HG03025 (cell line): ENCODE results near the gene SNX22.
"Not testable (repeated sequence)": the region's sequence is repeated elsewhere in the genome, so short reads cannot be mapped to it uniquely, and the experiment has no call there.

Experiments
- ATAC-seq: cut with Tn5 transposase; IDR thresholded peaks from one replicate; pipeline ENCODE4 v1.9.1; 2021; ENCODE audit warnings: mild to moderate bottlenecking, moderate library complexity; ENCODE audit not compliant: unreplicated experiment, low FRiP score

The SNX22 gene

DNA sequence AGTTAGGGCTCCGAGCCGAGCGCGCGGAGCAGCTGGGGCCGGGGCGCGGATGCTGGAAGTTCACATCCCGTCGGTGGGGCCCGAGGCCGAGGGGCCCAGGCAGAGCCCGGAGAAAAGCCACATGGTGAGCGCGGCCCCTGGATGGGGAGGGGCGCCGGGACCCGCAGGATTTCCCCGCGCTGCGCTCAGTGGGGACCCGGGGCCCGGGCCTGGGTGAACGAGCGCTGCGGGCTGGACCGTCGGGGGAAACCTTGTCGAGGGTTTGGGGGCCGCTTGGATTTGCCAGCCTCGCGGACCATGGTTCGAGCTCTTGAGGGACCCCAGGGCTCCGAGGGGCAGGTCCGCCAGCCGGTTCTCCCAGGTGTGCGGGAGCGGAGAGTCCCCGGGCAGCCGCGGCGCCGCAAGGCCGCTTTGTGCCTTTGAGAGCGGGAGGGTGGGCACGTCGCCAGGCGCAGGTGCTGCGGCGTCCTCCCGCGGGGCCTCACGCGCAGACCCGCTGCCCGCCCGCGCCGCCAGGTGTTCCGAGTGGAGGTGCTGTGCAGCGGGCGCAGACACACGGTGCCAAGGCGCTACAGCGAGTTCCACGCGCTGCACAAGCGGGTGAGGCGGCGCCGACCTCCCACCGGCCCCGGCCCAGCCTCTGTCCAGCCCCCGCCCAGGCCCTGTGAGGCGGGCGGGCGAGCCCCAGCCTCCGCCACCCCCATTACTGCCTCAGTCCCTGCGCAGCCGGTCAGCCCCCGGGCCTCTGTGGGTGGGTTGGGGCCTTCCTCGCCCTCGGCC is at the start of gene SNX22:
SNX22 (plus strand) TSS at position 5 of the 780 bp plus-strand sequence; CDS start at position 50, 45 bp downstream.
- ATAC-seq: no peak

DNA sequence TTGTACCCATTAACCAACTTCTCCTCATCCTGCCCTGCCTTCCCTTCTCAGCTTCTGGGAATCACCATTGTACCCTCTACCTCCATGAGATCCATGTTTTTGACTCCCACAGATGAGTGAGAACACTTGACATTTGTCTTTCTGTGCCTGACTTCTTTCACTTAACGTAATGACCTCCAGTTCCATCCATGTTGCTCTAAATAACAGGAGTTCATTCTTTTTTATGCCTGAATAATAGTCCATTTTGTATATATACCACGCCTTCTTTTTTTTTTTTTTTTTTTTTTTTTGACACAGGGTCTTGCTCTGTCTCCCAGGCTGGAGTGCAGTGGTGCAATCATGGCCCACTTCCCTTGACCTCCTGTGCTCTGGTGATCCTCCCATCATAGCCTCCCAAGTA is 49.0 kb upstream of the SNX22 start:
- ATAC-seq: no peak

DNA sequence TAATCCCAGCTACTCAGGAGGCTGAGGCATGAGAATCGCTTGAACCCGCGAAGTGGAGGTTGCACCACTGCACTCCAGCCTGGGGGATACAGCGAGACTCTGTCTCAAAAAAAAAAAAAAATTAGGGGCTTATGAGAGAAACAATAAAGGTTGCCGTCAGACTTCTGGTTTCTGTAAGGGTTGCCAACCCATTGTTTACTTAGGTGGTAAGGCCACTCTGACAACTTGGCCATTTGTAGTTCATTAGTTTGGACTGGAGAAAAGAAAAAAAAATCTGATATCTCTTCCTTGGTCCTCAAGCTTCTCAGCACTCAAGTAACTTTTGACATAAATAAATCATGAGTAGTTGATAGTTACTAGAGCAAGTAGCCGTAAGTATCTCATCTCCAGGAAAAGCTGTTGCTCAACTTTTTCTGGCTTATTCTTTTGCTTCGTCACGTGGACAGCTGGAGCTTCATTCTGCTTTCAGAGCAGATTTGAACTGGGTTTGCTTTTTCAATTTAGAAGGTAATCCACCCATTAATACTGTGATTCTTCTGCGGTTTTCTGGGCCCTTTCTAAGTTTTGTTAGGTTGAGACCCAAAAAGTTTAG is 46.3 kb upstream of the SNX22 start:
- no peak for ATAC-seq

DNA sequence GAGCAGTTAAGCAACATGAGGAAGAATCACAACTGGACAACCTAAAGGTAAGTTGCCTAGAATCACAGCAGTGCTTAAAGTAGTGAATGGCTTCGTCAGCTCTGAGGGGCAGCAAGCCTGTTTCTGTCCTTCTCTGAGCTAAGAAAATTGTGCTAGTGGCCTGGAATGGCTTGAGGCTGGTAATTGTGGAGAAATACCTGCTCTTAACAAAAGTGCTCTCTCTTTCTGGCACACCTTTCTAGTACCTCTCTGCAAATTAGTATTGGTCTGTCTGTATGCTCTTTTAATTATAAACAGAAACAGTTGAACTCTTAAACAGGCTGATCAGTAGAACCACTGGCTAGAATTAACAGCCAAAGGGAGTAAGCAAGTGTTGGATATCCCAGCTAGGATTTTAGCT is 44.2 kb upstream of the SNX22 start:
- no peak for ATAC-seq

DNA sequence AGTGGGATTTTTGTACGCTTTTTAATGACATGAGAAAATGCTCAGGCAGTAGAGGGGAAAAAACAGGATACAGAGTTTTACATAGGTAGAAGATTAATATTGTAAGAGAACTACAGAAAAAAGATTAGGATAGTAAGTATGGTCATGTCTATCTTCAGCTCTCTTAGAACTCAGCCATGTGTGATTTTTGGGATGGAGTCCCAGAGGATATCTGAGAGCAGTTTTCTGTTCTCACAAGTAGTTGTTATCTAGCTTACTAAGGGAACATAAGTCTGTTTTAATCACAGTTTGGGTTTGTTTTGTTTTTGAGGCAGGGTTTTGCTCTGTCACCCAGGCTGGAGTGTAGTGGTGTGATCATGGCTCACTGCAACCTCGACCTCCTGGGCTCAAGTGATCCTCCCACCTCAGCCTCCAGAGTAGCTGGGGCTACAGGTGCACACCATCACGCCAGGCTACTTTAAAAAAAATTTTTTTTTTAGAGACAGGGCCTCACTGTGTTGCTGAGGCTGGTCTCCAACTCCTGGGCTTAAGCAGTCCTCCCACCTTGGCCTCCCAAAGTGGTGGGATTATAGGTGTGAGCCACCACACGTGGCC is 41.3 kb upstream of the SNX22 start:
- not testable (repeated sequence) for ATAC-seq

DNA sequence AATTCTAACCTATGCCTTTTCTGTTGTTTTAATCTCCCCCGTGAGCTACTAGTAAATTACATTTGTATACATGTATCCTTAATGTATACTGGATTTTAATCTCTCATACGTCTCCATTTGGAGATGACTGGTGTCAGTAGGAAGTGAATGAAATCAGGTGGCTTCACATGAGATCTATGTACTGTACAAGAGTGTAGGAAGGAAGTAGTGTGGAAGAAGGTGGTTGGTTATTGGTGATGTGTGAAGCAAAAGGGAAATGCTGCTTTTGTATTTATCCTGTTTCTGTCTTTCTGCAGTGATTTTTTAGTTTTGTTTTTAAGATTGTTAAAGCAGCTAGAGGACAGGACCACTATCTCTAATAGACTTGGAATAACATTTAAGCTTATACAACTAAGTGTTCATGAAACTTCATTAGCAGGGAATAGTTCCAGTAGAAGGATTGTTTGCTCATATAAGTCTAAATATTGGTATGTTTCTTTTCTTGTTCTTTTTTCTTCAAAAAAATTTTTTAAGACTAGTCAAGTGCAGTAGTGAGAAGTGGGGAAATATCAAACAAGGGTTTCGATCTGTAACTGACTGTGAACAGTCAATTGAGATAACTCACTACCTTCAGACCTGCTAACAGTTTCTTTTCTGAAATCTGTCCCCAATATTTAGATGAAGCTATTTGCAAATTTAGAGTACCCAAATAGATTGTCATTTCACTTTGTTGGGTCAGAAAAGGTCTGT is 40.4 kb upstream of the SNX22 start:
- ATAC-seq: no peak

DNA sequence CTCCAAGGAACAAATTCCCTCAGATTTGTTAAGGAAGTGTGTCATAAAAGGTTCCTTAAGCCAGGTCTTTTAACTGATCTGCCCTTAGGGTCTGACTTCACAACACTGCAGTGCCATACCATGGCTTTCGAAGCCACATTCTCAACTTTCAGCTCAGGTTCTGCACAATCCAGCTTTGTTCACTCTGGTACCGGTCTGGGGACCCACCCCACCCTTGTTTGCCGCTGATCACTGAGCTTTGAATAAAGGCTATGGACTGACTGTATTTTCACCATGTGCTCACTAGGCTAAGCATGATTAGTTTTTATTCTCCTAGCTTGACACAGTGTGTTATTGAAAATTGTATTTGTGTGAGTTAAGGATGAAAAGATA is 39.9 kb upstream of the SNX22 start:
- no peak for ATAC-seq

DNA sequence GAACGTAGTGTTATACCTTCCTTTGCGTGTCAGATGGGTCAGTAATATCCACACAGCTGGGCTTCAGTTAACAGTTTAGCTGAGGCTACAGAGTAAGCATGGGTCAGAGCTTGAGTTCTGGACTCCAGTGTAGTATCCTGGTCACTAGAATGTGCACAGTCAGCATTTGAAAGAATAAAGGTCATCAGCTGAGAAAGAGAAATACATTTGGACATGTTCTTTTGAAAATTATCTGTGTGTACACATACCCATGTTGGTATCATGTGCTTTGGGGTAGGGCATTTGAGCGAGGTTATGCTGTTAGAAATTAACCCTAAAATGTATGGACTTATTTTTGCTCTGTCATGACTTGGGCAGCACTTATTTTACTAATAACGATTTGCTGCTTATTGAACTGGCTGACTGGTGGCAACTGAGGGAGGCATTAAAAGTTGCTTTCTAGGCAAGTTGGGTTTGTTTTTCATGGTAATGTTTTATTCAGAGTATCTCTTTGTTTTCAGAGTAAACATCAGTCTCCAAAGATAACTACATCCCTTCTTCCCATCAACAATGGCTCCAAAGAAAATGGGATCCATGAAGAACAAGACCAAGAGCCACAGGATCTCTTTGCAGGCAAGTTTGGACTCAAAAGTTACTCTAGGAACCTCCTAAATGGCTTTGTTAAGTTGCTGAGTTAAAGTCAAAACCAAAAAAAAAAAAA is 39.3 kb upstream of the SNX22 start:
- ATAC-seq: no peak

DNA sequence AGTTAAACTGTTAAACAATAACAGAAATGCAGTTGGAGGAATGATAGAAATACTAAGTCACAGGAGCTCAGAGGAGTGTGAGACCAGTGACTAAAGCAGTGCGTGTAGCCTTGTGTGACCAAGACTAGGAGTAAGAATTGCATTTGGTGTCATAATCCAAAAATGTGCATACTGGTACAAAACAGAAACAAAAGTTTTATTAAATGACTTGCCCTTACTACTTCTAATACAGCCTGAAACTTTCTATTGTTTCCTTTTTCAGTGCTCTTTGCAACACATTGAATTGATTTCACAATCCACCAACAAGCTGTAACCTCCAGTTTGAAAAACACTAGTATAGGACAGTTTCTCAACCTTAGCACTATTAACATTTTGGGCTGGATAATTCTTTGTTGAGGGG is 38.6 kb upstream of the SNX22 start:
- no peak for ATAC-seq

DNA sequence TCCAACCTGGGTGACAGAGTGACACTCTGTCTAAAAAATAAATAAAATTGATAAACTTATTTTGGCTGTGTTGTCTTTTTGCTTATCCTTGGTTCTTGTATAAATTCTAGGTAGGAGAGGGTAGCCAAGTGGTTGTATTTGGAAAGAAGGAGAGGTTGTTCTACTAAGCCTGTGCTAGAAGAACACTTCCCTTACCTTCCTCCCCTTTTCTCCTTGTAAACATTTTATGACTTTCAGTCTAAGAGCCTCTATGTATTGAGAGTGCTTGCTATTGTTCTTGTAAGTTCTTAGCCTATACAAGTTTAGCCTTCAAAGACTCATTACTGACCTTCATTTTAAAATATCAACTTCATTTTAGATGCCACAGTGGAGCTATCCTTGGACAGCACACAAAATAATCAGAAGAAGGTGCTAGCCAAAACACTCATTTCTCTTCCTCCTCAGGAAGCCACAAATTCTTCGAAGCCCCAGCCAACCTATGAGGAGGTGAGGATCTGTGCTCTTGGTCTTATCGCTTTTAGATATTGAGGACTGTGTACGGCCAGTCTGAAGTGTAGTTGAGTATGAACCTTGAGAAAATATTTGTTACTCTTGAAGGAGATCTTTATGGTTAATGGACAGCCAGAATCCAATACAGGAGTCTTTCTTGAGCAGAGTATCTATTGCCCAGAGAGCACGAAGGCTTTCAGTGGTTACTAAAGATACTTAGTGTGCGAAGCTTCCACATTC is 33.6 kb upstream of the SNX22 start:
- ATAC-seq: no peak

DNA sequence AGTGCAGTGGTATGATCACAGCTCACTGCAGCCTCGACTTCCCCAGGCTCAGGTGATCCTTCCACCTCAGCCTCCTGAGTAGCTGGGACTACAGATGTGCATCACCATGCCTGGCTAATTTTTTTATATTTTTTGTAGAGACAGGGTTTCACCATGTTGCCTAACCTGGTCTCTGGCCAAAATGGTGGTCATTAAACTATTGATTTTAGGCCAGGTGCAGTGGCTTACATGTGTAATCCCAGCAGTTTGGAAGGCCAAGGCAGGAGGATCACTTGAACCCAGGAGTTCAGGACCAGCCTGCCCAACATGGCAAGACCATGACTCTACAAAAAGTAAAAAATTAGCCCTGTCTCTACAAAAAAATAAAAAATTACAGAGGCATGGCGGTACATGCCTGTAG is 31.2 kb upstream of the SNX22 start:
- not testable (repeated sequence) for ATAC-seq

DNA sequence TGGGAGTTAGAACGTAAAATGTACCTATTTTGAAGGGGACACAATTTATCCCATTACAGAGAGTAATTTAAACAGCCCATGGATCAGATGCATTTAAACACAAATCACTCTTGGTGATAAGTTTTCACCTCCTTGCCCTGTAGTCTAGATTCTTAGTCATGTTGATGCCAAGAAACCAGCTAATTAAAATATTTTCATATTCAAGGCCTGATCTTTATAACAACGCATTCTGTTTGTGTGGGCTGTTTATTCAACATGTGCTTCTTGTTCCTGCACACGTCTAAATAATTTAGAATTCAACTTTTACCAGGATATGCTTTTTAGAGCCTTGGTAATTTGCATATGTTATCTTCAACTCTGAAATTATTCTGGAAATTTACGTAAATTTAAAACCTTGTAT is 29.9 kb upstream of the SNX22 start:
- ATAC-seq: no peak

DNA sequence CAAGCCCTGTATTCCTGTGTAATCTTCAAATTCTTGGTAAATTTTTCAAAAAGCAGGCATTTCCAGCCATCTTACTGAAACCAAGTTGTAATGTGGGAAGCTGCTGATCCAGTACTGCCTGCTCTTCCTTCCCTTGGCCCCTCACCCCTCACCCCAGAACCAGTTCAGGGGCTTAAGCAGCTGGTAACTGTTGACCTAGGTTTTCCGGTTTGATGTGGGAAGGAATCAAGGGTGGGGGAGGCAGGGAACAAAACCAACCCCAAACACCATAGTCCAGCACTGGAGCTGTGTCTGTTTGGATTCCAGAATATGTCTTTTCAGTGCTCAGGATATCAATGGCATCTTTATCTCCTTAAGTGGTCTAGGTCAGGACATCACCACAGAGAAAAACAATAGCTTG is 29.1 kb upstream of the SNX22 start:
- no peak for ATAC-seq

DNA sequence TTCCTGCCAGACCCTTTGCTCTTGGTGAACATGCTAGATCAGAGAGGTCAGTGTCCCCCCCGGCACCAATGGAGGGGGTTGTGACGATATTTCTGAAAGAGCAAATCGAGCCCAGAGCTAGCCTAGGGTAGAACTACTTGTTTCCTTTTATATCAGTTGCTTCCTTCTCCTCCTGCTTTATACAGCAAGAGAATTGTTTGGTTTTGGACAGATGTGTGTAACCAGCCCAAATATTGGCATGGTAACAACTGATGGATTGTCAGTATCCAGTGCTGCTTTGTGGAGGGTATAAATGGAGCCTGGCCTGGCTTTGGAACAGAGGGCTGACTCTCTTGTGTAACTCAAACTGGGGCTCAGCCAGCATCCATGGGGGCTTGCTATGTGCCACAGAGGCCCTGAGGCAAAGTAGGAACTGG is 28.6 kb upstream of the SNX22 start:
- ATAC-seq: no peak

DNA sequence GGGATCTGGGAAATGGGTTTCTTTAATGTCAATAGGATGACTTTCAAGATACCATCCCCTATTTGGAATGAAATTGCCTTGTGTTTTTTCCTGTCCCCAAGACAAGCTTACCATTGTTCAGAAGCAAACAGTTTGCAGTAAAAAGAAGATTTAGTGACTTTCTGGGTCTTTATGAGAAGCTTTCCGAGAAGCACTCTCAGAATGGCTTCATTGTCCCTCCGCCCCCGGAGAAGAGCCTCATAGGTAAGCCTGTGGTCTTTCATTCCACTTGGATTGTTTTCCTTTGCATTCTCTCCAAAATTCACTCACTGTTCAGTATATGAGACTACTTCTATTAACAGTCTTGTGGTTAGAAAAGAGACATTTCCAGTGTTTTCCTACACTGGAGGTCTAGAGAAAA is 25.6 kb upstream of the SNX22 start:
- no peak for ATAC-seq

DNA sequence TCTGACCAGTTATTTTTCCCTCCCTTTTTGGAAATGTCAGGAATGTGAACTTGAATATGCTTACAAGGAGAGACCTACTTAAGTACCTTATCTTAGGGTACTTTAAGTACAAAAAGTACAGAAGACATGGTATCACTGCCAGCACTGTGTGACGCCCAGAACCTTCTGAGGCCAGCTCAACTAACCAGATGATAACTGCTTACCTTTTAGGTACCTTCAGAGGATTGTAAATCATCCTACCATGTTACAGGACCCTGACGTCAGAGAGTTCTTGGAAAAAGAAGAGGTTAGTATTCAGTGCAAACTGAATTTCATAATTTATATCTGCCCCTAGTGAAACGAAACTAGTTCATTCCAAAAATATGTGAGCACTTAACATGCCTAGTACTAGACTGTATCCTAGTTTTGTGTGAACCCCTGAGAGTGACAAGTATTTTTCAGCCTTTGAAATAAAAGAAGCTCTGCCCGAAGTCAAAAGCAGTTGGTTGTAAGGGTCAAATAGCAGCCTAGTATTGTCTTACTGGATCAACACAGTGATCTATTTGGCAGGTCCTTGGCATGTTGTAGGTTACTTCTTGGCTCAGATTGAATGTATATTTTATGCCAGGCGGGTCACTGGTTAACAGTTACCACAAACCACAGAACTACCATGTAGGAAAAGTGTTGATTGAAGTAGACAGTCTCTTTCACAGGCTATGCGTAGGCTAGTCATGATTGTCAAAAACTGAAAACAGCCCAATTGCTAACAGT is 23.8 kb upstream of the SNX22 start:
- no peak for ATAC-seq

DNA sequence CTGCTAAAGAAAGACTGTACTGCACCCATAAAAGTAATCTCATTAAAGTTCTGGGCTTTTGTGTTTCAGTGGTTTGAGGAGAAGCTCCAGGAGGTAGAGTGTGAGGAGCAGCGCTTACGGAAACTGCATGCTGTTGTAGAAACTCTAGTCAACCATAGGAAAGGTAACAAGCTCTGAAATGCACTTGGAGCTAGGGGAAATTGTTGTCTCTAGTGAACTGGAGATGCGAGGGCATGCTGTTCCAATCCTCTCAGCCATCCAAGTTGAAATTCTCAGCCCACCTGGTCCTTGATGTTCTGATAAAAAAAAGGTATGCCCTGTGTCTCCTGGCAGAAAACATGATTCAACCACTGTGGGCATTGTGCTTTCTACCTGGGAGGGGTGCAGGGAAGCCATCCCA is 21.4 kb upstream of the SNX22 start:
- no peak for ATAC-seq

DNA sequence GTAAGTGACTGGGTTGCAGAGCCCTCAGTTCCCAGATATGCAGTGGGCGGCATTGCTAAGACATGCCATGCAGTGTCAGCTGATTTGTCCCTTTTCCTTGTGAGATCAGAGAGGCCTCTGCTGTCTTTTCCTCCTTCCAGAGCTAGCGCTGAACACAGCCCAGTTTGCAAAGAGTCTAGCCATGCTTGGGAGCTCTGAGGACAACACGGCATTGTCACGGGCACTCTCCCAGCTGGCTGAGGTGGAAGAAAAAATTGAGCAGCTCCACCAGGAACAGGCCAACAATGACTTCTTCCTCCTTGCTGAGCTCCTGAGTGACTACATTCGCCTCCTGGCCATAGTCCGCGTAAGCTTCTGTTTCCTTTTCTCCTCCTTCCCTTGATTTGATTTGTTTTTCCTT is 20.0 kb upstream of the SNX22 start:
- no peak for ATAC-seq

DNA sequence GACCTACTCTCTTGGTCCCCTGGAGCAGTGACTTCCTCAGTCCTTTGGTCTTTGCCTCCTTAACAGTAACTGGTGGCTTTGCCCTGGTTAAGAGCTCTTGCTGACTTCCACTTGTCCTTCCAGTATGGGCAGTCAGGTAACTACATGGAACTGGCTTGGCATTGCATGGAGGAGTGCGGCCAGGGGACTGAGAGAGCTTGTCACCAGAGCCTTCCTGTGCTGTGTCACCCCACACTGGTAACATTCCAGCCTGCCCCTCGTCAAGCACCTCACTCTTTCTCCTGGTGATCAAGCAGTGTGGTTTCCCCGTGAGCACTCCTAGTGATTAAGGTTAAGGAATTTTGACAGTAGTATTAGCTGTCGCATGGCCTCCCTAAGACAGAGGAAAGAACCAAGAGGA is 19.3 kb upstream of the SNX22 start:
- ATAC-seq: no peak
